GM04504 (cell line): ENCODE measurements around the gene NEGR1.

Experiments
- DNase-seq: peaks from one replicate; pipeline ENCODE4 v3.0.0-alpha.2; 2012; ENCODE audit warnings: low read depth

NEGR1 gene

DNA sequence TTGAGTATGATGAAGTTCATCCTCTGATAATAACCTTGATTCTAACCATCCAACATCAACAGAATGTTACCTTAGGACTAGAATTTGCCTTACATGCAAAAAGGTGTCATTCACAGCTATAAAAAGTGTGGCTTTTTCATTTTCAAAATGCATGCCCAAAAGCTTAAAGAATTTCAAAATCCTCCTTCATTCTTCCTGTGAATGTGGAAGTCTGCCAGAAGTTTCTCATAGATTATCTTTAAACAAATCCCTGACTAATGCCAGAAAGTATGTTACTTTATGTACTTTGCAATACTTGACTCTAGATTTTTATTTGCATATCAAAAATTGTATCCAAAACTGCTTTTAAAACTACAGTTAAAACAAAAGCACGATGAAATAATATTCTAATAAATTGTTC lies 930.9 kb downstream of the NEGR1 start:
- no peak for DNase-seq

DNA sequence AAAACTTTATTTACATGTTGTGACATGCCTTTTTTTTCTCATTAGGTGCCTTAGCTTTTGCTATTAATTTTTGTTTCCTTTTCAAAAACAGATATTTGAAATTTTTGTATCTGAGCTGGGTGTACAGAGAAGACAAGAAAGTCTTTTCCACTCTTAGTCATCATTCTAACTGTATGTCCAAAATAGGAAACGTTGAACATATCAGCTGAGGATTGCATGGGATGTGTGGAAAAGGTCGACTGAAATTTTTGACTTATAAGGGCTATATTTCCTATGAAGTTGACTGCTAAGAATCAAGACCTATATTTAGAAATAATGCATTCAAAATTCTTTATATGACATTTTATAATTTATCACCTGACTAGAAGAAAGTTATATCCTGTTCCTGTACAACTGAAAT lies 931.5 kb downstream of the NEGR1 start:
- DNase-seq = no peak

DNA sequence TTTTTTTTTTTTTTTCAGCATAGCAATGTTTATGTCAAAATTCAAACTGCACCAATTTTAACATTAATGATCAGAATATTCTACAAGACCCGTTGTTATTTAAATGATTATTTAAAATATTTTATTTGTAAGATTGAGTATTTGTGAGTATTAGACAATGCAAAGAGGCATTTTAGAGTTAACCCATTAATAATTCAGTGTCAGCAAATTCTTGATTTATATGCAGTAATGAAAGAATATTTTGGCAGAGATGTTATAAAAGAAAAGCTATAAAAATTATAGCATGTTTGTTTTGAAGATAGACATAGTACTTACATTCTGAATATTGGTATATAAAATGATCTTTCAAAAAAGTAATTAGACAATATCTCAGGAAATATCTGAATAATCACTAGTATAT lies 932.0 kb downstream of the NEGR1 start:
- DNase-seq = no peak
